RPMI7951 (cell line): ENCODE measurements around the gene SETDB1. TPM values are rescaled to one million over a fixed set of nuclear protein-coding genes. Genes with fewer than 3 reads are reported as not detected.

Experiments used
- DNase-seq: peaks from one replicate; pipeline ENCODE4 v3.0.0-alpha.2; 2012; ENCODE audit warnings: low read depth
- total RNA-seq: library from RNA; depleted of rRNA; stranded (reverse); fragments of >200 nt; shearing (Covaris generic); gene quantifications from 2 replicates; pipeline ENCODE4 v1.2.3, GENCODE V29; 2014; rRNA removed

SETDB1 gene
- total RNA-seq, 1 experiment from 2014 or later, result 21.0 TPM

GRCh38 chr1:151002051-151002450, 75.9 kb downstream of the SETDB1 start:
- DNase-seq, result no peak

DNA sequence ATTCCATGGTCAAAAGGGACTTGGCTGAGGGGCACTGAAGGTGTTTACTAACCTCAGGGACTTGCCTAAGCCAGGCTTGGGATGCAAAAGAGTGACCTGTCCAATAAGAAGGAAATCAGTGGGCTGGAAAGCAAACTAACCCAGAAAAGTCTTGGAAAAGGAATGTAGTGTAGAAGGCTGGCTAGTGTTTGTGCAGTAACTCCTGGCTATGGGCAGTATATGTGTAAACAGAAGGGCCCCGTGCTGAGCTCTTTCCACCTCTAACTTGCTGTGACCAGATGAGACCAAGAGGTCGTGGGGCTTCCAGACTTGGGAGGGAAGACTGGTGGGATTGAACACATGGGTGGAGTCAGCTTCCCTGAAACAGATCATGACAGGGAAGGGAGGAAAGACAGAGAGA, 76.4 kb downstream of the SETDB1 start:
- DNase-seq, result no peak

DNA sequence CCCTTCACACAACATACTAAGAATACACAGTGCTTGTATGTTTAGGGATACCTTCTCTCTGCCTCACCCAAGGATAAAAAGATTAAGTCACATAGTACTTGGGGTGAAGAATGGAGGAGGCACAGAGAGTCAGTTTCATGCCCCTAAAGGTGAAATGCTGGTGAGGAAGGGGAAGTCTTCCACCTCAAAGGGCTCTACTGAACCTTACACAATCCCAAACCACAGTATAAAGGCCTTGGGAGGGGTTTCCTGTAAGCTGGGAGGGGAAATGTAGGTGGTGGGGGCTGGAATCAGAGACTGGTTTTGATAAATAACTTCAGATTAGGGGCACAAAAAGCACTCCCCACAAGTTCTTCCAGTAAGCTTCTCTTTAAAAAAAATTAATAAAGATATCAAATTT, 77.0 kb downstream of the SETDB1 start:
- no peak for DNase-seq

GRCh38 chr1:151005729-151006319, 79.7 kb downstream of the SETDB1 start:
- DNase-seq, result no peak

- peak; percentile 87 for DNase-seq
These were observed 80.3 kb downstream of the SETDB1 start, which contains the start of gene MINDY1 for GRCh38 chr1:151006327-151007052. TSS of gene MINDY1 (minus strand) at chr1:151006902. CDS start at chr1:151002617, 4,285 bp downstream.

GRCh38 chr1:151007853-151008243, 81.7 kb downstream of the SETDB1 start:
- DNase-seq, result no peak

DNA sequence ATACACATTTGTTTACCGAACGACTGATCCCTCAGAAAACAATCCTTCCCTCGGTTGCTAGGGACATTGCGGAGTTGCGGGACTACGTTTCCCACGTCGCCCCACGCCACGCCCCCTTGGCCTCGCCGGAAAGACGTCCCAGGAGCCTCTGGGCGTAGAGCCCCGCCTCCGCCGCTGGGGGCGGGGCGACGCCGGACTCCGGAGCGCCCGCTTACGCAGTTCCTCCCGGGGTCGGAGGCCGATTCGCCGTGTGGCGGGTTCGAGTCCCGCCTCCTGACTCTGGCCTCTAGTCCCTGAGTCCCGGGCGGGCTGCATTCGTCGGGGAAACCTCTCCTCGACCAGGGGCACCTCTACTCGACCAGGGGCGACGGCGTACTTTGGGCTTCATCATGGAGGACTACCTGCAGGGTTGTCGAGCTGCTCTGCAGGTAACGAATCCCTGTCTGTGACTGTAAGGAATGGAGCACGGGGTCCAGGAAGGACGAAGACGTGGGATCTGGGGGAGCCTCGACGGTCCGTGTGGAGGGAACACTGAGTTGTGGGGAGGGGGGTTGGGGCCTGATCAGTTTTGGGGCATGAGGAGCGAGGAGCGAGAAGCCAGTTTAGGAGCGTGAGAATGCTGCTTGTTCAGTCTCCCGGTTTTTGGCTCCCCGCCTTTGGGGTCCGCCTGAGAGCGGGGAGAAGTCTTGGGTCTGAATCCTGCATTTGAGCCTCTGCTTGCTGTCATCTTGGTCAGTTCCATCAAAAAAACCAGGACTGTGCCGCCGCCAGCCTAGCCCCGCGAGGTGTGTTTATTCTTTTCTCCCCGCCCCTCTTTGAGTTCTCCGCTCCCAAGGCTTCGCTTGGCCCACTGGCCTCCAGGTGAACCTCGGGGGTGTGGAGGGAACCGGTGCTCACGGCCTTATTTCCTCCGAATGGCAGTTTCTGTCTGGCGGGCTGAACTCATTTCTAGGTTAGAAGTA, 82.4 kb downstream of the SETDB1 start, which contains the start of gene PRUNE1:
TSS of gene PRUNE1 (plus strand) at position 206 of the 962 bp plus-strand sequence. CDS start at position 390, 184 bp downstream.
- peak; percentile 94 for DNase-seq

DNA sequence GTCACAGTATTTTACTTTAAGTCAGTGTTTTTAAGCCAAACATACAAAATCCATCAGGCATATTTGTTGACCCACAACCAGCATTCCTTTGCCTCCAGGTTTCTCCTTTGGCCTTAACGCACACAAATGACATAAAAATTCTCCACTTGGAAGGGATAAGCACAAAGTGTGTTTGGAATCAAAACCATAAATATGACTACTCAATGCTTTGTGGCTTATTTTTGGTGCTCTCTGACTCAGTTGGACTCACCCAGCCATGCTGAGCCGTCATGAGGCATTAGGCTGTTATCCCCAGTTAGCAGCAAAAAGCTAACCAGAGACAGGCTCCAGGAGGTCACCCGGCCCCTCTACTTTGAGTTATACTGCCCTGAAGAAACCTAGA, 83.0 kb downstream of the SETDB1 start:
- DNase-seq, result peak; percentile 6

DNA sequence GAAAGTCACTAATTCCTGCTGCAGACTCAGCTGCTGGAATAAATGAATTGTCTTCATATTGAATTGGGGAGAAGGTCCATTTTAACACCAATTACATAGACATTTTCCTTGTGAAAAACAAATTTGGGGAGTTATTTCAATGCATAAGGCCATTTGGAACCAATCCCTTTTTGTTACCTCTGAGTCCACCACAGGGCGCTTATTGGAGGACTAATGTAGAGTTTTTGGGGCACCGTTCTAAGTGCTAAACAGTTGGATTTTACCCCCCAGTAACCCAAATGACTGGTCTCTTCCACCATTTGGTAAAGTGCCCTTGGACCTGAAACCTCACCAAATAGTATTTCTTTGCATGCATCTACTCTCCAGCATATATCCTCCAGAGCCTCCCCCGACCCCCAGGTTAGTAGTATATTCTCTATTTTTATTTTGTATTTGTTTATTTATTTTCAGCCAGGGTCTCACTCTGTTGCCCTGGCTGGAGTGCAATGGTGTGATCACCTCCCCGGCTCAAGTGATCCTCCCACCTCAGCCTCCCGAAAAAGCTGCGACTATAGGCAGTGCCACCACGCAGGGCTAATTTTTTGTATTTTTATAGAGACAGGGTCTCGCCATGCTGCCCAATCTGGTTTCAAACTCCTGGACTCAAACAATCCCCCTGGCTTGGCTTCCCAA, 83.6 kb downstream of the SETDB1 start:
- no peak for DNase-seq

DNA sequence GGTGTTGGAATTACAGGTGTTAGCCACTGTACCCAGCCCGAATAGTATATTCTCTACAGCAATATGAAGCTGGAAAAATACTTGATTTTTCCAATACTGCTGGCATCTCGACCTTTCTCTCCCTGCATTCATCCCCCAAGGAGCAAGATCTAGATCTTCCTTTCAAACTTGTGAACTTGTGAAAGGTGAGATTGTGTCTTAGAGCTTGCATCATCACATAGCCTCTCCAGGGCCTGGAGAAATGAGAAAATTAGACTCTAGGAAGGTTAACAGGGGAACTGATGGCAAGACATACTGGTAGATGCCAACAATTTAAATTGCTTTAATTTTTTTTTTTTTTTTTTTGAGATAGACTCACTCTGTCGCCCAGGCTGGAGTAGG, 84.2 kb downstream of the SETDB1 start:
- no peak for DNase-seq

DNA sequence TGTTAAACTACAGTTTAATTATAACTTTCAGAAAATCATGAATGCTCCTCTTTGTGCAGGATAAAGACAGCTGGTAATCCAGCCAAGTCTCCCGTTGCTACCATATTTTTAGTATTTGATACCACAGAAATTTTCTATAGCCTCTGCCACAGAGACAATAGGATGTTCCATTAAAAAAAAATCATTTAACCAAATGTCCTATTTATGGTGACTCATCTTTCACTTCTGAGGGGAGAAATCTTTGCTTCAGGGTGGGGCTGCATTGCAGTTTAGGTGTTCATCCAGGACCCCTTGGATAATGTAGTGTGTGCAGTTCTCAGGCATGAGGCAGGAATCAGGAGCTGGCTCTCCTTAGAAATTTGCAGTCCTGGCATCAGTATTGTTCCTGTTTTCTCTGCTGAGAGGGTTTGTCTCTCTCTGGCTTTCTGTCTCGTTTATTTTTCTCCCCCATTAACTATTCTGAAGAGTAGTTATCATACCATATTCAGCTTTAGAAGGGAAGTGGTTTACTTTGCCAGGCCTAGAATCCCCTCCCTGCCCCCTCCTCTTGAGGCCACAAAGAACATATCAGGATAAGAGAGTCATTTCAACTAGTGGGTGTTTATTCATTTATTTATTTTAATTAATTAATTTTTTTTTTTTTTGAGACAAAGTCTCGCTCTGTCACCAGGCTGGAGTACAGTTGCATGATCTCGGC, 85.1 kb downstream of the SETDB1 start:
- DNase-seq, result peak; percentile 6

- no peak for DNase-seq
These were observed 86.7 kb downstream of the SETDB1 start for GRCh38 chr1:151012684-151013471.

DNA sequence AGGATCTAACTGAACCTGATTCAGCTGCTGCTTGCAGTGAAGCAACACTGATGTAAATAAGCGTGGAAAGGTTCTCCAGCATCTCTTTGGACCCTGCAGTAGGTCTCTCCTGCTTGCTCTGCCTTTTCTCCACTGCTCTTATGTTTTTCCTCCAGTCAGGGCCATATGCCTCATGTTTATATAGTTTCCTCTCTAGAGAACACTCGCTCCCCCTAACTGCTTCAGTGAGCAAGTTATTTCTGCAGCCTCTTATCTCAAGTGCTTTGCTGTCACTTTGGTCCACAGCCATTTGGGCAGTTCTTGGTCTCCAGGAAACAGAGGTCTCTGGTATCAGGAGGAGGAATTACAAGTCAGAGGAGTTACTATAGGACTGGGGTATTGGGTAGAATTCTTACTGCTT, 87.4 kb downstream of the SETDB1 start:
- DNase-seq, result no peak

Other genes starting within 250 kb of the SETDB1 start
- gene GOLPH3L, start 229.2 kb upstream of the SETDB1 start, total RNA-seq, result 9.3 and 9.4 TPM in 2 replicates
- not detected in 2 replicates for gene HORMAD1, start 205.5 kb upstream of the SETDB1 start, total RNA-seq
- gene CTSS, start 160.6 kb upstream of the SETDB1 start, total RNA-seq, result 39.2 and 40.1 TPM in 2 replicates
- gene CTSK, start 118.1 kb upstream of the SETDB1 start, total RNA-seq, result 70.5 and 75.1 TPM in 2 replicates
- gene ARNT, start 49.8 kb upstream of the SETDB1 start, total RNA-seq, result 12.8 and 16.8 TPM in 2 replicates
- not detected in 2 replicates for gene CTXND2, start 39.2 kb upstream of the SETDB1 start, total RNA-seq
- gene CERS2, start 48.5 kb downstream of the SETDB1 start, total RNA-seq, result 91.0 and 122 TPM in 2 replicates
- 0.20 TPM in 1 of 2 replicates, not detected in the other for gene ANXA9, start 55.9 kb downstream of the SETDB1 start, total RNA-seq
- gene MINDY1, start 80.5 kb downstream of the SETDB1 start, total RNA-seq, result 7.7 and 10.3 TPM in 2 replicates
- 10.5 and 10.8 TPM in 2 replicates for gene PRUNE1, start 82.1 kb downstream of the SETDB1 start, total RNA-seq
- 0.48 TPM in 1 of 2 replicates, not detected in the other for gene BNIPL, start 110.2 kb downstream of the SETDB1 start, total RNA-seq
- gene C1orf56, start 121.4 kb downstream of the SETDB1 start, total RNA-seq, result 3.0 and 3.2 TPM in 2 replicates
- 54.9 and 60.2 TPM in 2 replicates for gene CDC42SE1, start 133.3 kb downstream of the SETDB1 start, total RNA-seq
- 16.8 and 20.5 TPM in 2 replicates for gene MLLT11, start 134.0 kb downstream of the SETDB1 start, total RNA-seq
- gene GABPB2, start 144.4 kb downstream of the SETDB1 start, total RNA-seq, result 6.3 and 6.7 TPM in 2 replicates
- gene SEMA6C, start 220.3 kb downstream of the SETDB1 start, total RNA-seq, result 0.48 and 0.78 TPM in 2 replicates
- gene TNFAIP8L2, start 230.3 kb downstream of the SETDB1 start, total RNA-seq, result not detected in 2 replicates
- gene LYSMD1, start 239.5 kb downstream of the SETDB1 start, total RNA-seq, result 7.4 and 8.2 TPM in 2 replicates
- gene SCNM1, start 239.8 kb downstream of the SETDB1 start, total RNA-seq, result 47.4 and 58.5 TPM in 2 replicates
- 0.36 TPM in 1 of 2 replicates, not detected in the other for gene TMOD4, start 249.6 kb downstream of the SETDB1 start, total RNA-seq